Spleen (tissue), 11 donors: ENCODE data around the gene FMN2. TPM values are rescaled to one million over a fixed set of nuclear protein-coding genes. Genes with fewer than 3 reads are reported as not detected.

Source experiments
- DNase-seq: peaks from one replicate; pipeline ENCODE4 v3.0.0-alpha.2; 2020
- H3K27ac ChIP-seq, 8 donors: fragments of 200-600 bp; sonication (generic) in 7 of 8; 1 replicate in 4 of 8; 2 replicates in 4 of 8; pipeline versions ENCODE4 v1.5.0 to v1.8.0; 2016 to 2021; ENCODE audit warnings: inconsistent platforms in 4 of 8, mild to moderate bottlenecking in 4 of 8, moderate library complexity in 1 of 8
- H3K27me3 ChIP-seq, 7 donors: fragments of 200-600 bp; sonication (generic) in 6 of 7; replicated peaks in 1 of 7; 1 replicate in 4 of 7; 2 replicates in 3 of 7; pipeline versions ENCODE4 v1.5.0 to v1.8.0; 2016 to 2021; ENCODE audit warnings: inconsistent platforms in 3 of 7, mild to moderate bottlenecking in 1 of 7
- H3K36me3 ChIP-seq, 6 donors: fragments of 200-600 bp; sonication (generic) in 5 of 6; 1 replicate in 4 of 6; 2 replicates in 2 of 6; pipeline versions ENCODE4 v1.5.0 to v1.8.0; 2016 to 2021; ENCODE audit warnings: inconsistent platforms in 2 of 6
- H3K4me1 ChIP-seq, 6 donors: fragments of 200-600 bp; sonication (generic) in 5 of 6; 1 replicate in 3 of 6; 2 replicates in 3 of 6; pipeline versions ENCODE4 v1.5.0 to v1.8.0; 2016 to 2021; ENCODE audit warnings: inconsistent platforms in 3 of 6
- H3K4me3 ChIP-seq, 8 donors: fragments of 200-600 bp; sonication (generic) in 7 of 8; 1 replicate in 4 of 8; 2 replicates in 4 of 8; pipeline versions ENCODE4 v1.5.0 to v1.8.0; 2016 to 2021; ENCODE audit warnings: inconsistent platforms in 4 of 8, mild to moderate bottlenecking in 4 of 8, moderate library complexity in 2 of 8
- H3K9me3 ChIP-seq, 8 donors: fragments of 200-600 bp; sonication (generic) in 7 of 8; 1 replicate in 4 of 8; 2 replicates in 4 of 8; pipeline versions ENCODE4 v1.5.0 to v1.8.0; 2016 to 2021; ENCODE audit warnings: inconsistent platforms in 4 of 8
- POLR2A ChIP-seq, 3 donors: fragments of 450-650 bp; IDR thresholded peaks; one replicate each; pipeline ENCODE4 v1.5.1; 2017; ENCODE audit warnings: antibody characterized with exemption in 3 of 3, mild to moderate bottlenecking in 1 of 3
- POLR2AphosphoS5 ChIP-seq, 3 donors: sonication (generic); formaldehyde crosslinking; IDR thresholded peaks; one replicate each; pipeline ENCODE4 v1.5.1; 2017; ENCODE audit warnings: antibody characterized with exemption in 3 of 3
- WGBS, 5 donors: extraction: QIAGEN DNeasy Blood & Tissue Kit in 3 of 5; methylation state at CpG; one replicate each; pipeline versions ENCODE4 v1.1.5 to v1.1.7; 2013 to 2018; 5-methylcytosine and 5-hydroxymethylcytosine counted together
- intact Hi-C: fragments of 100-400 bp; cut with DNase I; formaldehyde crosslinking; loops from one replicate; pipeline ENCODE4 v1.15.0; 2023; ENCODE audit warnings: low total_unique reads
- polyA plus RNA-seq, 3 donors: library from polyadenylated mRNA; stranded (reverse); fragments of 200-250 nt; gene quantifications; one replicate each; pipeline ENCODE4 v1.2.1, GENCODE V29; 2013
- total RNA-seq, 7 donors: library from RNA; depleted of rRNA in 3 of 7; stranded (reverse); fragments of >200 nt in 3 of 7; fragmentation: NEBNext Ultra II Directional in 4 of 7; extraction: Animal tissue kit (Norgen Biotek cat#: 25700) in 4 of 7; gene quantifications; one replicate each; pipeline versions ENCODE4 v1.1.0 to v1.2.1, GENCODE V29; 2016 to 2021
- TF ChIP-seq, protein P1 (sequence below), 11 experiments: fragments of 200-600 bp in 7 of 11; fragments of 450-650 bp in 4 of 11; sonication (generic) in 4 of 11; IDR thresholded peaks in 8 of 11; conservative IDR thresholded peaks in 3 of 11; 1 replicate in 7 of 11; 2 replicates in 4 of 11; pipeline versions ENCODE4 v1.4.0 to v1.8.0; 2016 to 2021; ENCODE audit warnings: antibody characterized with exemption in 11 of 11, inconsistent platforms in 4 of 11, mild to moderate bottlenecking in 1 of 11
- donor health status: healthy with polysubstance abuse.
- donor health status: DM: no; HTN: no; CAD: no; lungs with moderate emphysema.
- donor health status: DM: no; HTN: no; CAD: no.
- donor health status: Bipolar disorder and iron deficiency.
- donor health status: healthy.
- donor health status: DM: no; HTN: no; CAD: no.
- donor health status: DM: yes; HTN: yes; CAD: no.

The FMN2 gene
- total and polyA plus RNA-seq, 10 donors: 0.04 to 0.24 (median 0.12) TPM; not detected in 6

DNA sequence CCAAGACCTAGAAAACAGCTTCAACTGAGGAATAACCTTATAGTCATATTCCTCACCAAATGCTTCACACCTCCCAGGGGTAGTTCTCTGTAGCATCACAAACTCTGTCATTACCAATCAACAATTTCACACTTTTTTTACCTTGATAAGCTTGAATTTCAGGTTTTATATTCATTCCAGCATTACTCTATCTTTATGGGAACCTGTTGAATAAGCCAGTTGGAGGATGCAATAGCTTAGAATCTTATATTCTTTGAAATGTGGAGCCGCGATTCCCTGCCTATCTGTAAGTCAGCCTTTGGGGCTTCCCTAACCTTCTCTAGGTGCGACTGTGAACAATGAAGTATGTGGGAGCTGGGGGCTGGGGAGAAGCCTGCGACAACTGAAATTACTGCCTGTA, 374.8 kb downstream of the FMN2 start:
- Histone ChIP-seq H3K27me3 (no peaks in the 10 kb centered on the region), H3K27ac (no peak overlapping the region), H3K9me3 (no peaks in the 10 kb centered on the region), H3K4me3 (no peak overlapping the region), H3K4me1 (no peaks in the 10 kb centered on the region), H3K36me3 (no peaks in the 10 kb centered on the region)
- intact Hi-C loops: no loop called here
- TF ChIP-seq POLR2AphosphoS5 (IDR thresholded peaks at IDR 0.05): no peak
- DNase-seq: no peak
- 82 to 87% (median 83%) methylated on average over 4 of the region's 4 CpGs for WGBS, 5 donors

DNA sequence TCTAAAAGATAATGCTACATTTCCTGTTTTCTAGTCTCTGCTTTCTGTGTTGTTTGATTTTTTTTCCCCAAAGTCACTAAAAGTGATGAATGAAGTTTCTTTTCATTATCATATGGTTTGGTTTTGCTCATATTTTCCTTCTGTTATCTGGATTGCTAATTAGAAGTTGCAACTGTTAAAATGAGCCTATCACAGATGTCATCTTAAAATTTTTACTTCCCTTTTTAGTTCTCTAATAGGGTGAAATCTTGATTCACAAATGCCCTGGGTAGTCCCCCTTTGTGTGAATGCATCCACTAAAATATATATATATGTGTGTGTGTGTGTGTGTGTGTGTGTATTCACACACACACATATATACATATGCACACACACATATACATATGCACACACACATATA, 376.2 kb downstream of the FMN2 start:
- Histone ChIP-seq H3K27me3 (no peaks in the 10 kb centered on the region), H3K36me3 (no peaks in the 10 kb centered on the region), H3K9me3 (no peaks in the 10 kb centered on the region), H3K4me3 (no peak overlapping the region), H3K27ac (no peak overlapping the region), H3K4me1 (no peaks in the 10 kb centered on the region)
- no peak for TF ChIP-seq POLR2AphosphoS5 (IDR thresholded peaks at IDR 0.05)
- no peak for TF ChIP-seq POLR2A (IDR thresholded peaks at IDR 0.05)
- TF ChIP-seq, protein P1, sequence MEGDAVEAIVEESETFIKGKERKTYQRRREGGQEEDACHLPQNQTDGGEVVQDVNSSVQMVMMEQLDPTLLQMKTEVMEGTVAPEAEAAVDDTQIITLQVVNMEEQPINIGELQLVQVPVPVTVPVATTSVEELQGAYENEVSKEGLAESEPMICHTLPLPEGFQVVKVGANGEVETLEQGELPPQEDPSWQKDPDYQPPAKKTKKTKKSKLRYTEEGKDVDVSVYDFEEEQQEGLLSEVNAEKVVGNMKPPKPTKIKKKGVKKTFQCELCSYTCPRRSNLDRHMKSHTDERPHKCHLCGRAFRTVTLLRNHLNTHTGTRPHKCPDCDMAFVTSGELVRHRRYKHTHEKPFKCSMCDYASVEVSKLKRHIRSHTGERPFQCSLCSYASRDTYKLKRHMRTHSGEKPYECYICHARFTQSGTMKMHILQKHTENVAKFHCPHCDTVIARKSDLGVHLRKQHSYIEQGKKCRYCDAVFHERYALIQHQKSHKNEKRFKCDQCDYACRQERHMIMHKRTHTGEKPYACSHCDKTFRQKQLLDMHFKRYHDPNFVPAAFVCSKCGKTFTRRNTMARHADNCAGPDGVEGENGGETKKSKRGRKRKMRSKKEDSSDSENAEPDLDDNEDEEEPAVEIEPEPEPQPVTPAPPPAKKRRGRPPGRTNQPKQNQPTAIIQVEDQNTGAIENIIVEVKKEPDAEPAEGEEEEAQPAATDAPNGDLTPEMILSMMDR (IDR thresholded peaks at IDR 0.05 in 8 of 11, conservative IDR thresholded peaks at IDR 0.05 in 3 of 11): no peak
- intact Hi-C loops: no loop called here
- DNase-seq: no peak

DNA sequence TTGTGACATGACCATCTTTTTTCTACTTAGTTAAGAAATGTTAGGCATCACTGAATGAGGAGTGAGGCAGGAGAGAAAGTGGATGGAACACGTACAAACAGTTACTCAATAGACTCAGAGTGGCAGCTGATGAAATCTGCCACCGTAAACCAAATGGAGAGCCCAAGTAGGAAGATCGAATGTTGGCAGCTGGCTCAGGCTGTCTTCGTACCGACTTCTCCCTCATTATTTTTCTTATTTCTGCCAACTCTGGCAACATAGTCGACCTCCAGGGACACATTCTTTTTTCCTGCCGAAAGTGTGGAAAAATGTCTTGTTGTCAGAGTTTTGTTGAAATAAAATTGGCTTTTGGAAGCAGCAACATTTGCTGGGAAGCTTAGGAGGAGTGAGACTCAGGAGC, 377.0 kb downstream of the FMN2 start:
- DNase-seq: no peak
- intact Hi-C loops: no loop called here
- Histone ChIP-seq H3K27me3 (no peaks in the 10 kb centered on the region), H3K9me3 (no peaks in the 10 kb centered on the region), H3K27ac (no peak overlapping the region), H3K4me1 (no peaks in the 10 kb centered on the region), H3K4me3 (no peak overlapping the region), H3K36me3 (no peaks in the 10 kb centered on the region)
- 75 to 84% (median 78%) methylated on average over 7 of the region's 7 CpGs for WGBS, 5 donors
- TF ChIP-seq POLR2A (IDR thresholded peaks at IDR 0.05) (no peak), POLR2AphosphoS5 (IDR thresholded peaks at IDR 0.05) (no peak)
- TF ChIP-seq, protein P1 (IDR thresholded peaks at IDR 0.05 in 8 of 11, conservative IDR thresholded peaks at IDR 0.05 in 3 of 11): no peak

DNA sequence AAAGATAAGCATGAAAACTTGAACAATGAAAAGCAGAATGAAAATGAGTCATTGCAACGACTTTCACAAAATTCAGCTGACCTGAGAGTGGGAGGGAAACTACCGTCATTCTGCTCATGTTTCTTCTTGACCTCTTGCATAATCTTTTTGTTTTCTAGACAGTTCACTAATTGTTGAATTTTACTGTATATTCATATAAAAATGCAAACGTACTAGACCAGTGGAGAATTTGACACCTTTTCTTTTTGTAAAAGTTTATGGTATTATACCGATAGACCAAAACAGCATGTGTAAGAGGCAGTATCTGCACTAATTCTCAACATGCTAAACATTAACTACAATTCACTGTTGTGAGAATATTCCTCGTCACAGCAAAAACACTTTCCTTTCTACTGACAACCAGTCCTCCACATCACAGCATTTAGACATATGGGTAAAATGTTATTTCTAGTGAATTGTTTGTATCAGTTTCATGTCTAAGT, 382.5 kb downstream of the FMN2 start:
- WGBS, 5 donors: 65 to 71% (median 68%) methylated on average over 5 of the region's 5 CpGs
- intact Hi-C loops: no loop called here

More for the DNA sequence above, 382.5 kb downstream of the FMN2 start:
- Histone ChIP-seq H3K27me3 (no peaks in the 10 kb centered on the region), H3K9me3 (no peaks in the 10 kb centered on the region), H3K36me3 (no peaks in the 10 kb centered on the region), H3K4me1 (no peaks in the 10 kb centered on the region), H3K4me3 (no peak overlapping the region), H3K27ac (no peak overlapping the region)
- TF ChIP-seq POLR2AphosphoS5 (IDR thresholded peaks at IDR 0.05) (no peak), POLR2A (IDR thresholded peaks at IDR 0.05) (no peak)
- TF ChIP-seq, protein P1 (IDR thresholded peaks at IDR 0.05 in 8 of 11, conservative IDR thresholded peaks at IDR 0.05 in 3 of 11): no peak
- DNase-seq: no peak
